Endothelial cell of umbilical vein (primary cell): ENCODE results near the gene IRX5. TPM values are rescaled to one million over a fixed set of nuclear protein-coding genes. Genes with fewer than 3 reads are reported as not detected.

Experiments
- BruUV-seq: library from RNA; stranded (reverse); fragments of 400-500 nt; replicated peaks from 2 replicates; lab custom pipeline; 2021; lab: Mats Ljungman, UMichigan
- CTCF ChIA-PET: fragments of 300-600, 350-600 bp; sonication (Branson Sonifier 250); formaldehyde crosslinking; loops from one replicate; lab custom pipeline; 2021; ENCODE audit warnings: antibody characterized with exemption, inconsistent platforms; lab: Charles Lee
- POLR2A ChIA-PET: fragments of 300-600, 350-600 bp; sonication (Branson Sonifier 250); formaldehyde crosslinking; loops from one replicate; lab custom pipeline; 2021; ENCODE audit warnings: antibody characterized with exemption, inconsistent platforms; lab: Charles Lee
- DNase-seq: peaks from one replicate; pipeline ENCODE4 v3.0.0-alpha.2; 2011; ENCODE audit warnings: low read depth, low spot score
- FAIRE-seq: peaks from 2 replicates; lab custom pipeline; 2011; peaks lifted over from hg19 to GRCh38; lab: Jason Lieb, UNC
- H2AFZ ChIP-seq: 2 replicates; pipeline ENCODE4 v1.6.0; 2012; ENCODE audit warnings: low read depth, low read length, control low read depth, inconsistent platforms
- H3K27ac ChIP-seq: 2 replicates; pipeline ENCODE4 v1.5.1; 2011; ENCODE audit warnings: low read depth, mild to moderate bottlenecking, control low read depth, low read length, moderate library complexity; ENCODE audit not compliant: insufficient read depth
- H3K27me3 ChIP-seq, 2 experiments: 2 replicates each; pipeline versions ENCODE4 v1.6.0 to v1.6.1; 2011; ENCODE audit warnings: low read length in 2 of 2, mixed read lengths in 1 of 2; ENCODE audit not compliant: control insufficient read depth in 2 of 2, insufficient read depth in 2 of 2
- H3K36me3 ChIP-seq, 2 experiments: 2 replicates in 1 of 2; 3 replicates in 1 of 2; pipeline ENCODE4 v1.5.1; 2011; ENCODE audit warnings: low read length in 2 of 2, mild to moderate bottlenecking in 1 of 2, moderate library complexity in 1 of 2; ENCODE audit not compliant: control insufficient read depth in 2 of 2, insufficient read depth in 2 of 2; ENCODE audit errors: extremely low read depth in 1 of 2
- H3K4me1 ChIP-seq: 3 replicates; pipeline ENCODE4 v1.5.1; 2011; ENCODE audit warnings: mild to moderate bottlenecking, low read length; ENCODE audit not compliant: control insufficient read depth, insufficient read depth; ENCODE audit errors: extremely low read depth
- H3K4me2 ChIP-seq: 2 replicates; pipeline ENCODE4 v1.6.1; 2011; ENCODE audit warnings: low read length, control low read depth, mixed read lengths; ENCODE audit not compliant: insufficient read depth
- H3K4me3 ChIP-seq, 3 experiments: fragments of 200-600 bp in 1 of 3; sonication (generic), shearing (Covaris generic) in 1 of 3; replicated peaks in 1 of 3; 2 replicates each; pipeline ENCODE4 v1.5.1; 2011 to 2016; ENCODE audit warnings: control low read depth in 3 of 3, low read length in 3 of 3, mild to moderate bottlenecking in 2 of 3, inconsistent platforms in 1 of 3, low read depth in 1 of 3, moderate library complexity in 1 of 3; ENCODE audit not compliant: insufficient read depth in 1 of 3
- H3K79me2 ChIP-seq: 2 replicates; pipeline ENCODE4 v1.6.0; 2012; ENCODE audit warnings: low read length, inconsistent platforms; ENCODE audit not compliant: control insufficient read depth, insufficient read depth
- H3K9ac ChIP-seq: replicated peaks from 2 replicates; pipeline ENCODE3; 2011; ENCODE audit warnings: low read length, control low read depth; ENCODE audit not compliant: insufficient read depth; ENCODE audit errors: extremely low read depth
- H3K9me1 ChIP-seq: replicated peaks from 3 replicates; pipeline ENCODE4 v1.6.0; 2011; ENCODE audit warnings: mild to moderate bottlenecking, low read length; ENCODE audit not compliant: control insufficient read depth, insufficient read depth; ENCODE audit errors: extremely low read depth
- H3K9me3 ChIP-seq: replicated peaks from 2 replicates; pipeline ENCODE4 v1.5.1; 2012; ENCODE audit warnings: low read length, inconsistent platforms; ENCODE audit not compliant: control insufficient read depth, insufficient read depth
- H4K20me1 ChIP-seq: replicated peaks from 2 replicates; pipeline ENCODE3; 2011; ENCODE audit warnings: mild to moderate bottlenecking, low read length; ENCODE audit not compliant: control insufficient read depth, insufficient read depth; ENCODE audit errors: extremely low read depth
- EZH2 ChIP-seq: IDR thresholded peaks from 2 replicates; pipeline ENCODE4 v1.6.1; 2012; ENCODE audit warnings: borderline replicate concordance, low read depth, mild to moderate bottlenecking, moderate library complexity, low read length, inconsistent platforms; ENCODE audit not compliant: severe bottlenecking
- dilution Hi-C: fragments of 300-500 bp; cut with MboI; formaldehyde crosslinking; loops from one replicate; pipeline ENCODE4 v1.15.0; 2019; ENCODE audit warnings: low sequenced_read_pairs; ENCODE audit not compliant: extremely low pct_ligation_motif_present
- intact Hi-C: fragments of 100-400 bp; cut with micrococcal nuclease; formaldehyde crosslinking; loops from one replicate; pipeline ENCODE4 v1.10.0; 2022
- polyA plus RNA-seq, 4 experiments: library from polyadenylated mRNA; depleted of rRNA in 3 of 4; stranded (reverse) in 3 of 4; unstranded in 1 of 4; fragments of >200 nt; gene quantifications; 2 replicates each; pipeline versions ENCODE4 v1.2.1 to v1.2.3, GENCODE V29; 2011 to 2012; ENCODE audit warnings: missing spikeins in 1 of 4
- total RNA-seq: library from RNA; stranded (reverse); gene quantifications from 2 replicates; pipeline ENCODE4 v1.2.3, GENCODE V29; 2021

Gene IRX5
- total and polyA plus RNA-seq, 2 donors (not counting 3 experiments of a cell fraction or from before 2014, with no cell fraction given), result not detected

GRCh38 chr16:54980821-54981220, 50.2 kb downstream of the IRX5 start:
- no peak for TF ChIP-seq EZH2
- no TSS peak for BruUV-seq
- H4K20me1 ChIP-seq, result no peaks in the 10 kb centered on the region
- no peaks in the 10 kb centered on the region for H3K79me2 ChIP-seq
- intact Hi-C loops, result no loop called here
- DNase-seq (no peak), FAIRE-seq (no peak)
- H3K27ac ChIP-seq, result no peak overlapping the region
- no peaks in the 10 kb centered on the region for H3K9me1 ChIP-seq
- no peaks in the 10 kb centered on the region for H3K4me1 ChIP-seq
- ChIA-PET POLR2A (no interaction called here), CTCF (interaction anchor here (0.7 kb wide), 1 partner anchor 15 kb away, joined by 3 read pairs; no protein-coding TSS in a partner anchor)
- H3K9me3 ChIP-seq, result no peaks in the 10 kb centered on the region
- H3K4me3 ChIP-seq, result no peak overlapping the region
- no peaks in the 10 kb centered on the region for H3K36me3 ChIP-seq
- no peak overlapping the region for H3K9ac ChIP-seq
- H3K27me3 ChIP-seq, result no peaks in the 10 kb centered on the region
- no peak overlapping the region for H3K4me2 ChIP-seq
- dilution Hi-C loops, result no loop called here
- no peak overlapping the region for H2AFZ ChIP-seq
